Measurements from ENCODE around the gene PNPLA6. TPM values are rescaled to one million over a fixed set of nuclear protein-coding genes. Genes with fewer than 3 reads are reported as not detected.
A peak's percentile ranks its signal among the peaks of the same experiment; 100 is the strongest.

PNPLA6 gene
- total and polyA plus RNA-seq, 2 of the 13 experiments (the other 11 are each of a cell fraction or from before 2014, with no cell fraction given) = 24.9 to 28.2 TPM

DNA sequence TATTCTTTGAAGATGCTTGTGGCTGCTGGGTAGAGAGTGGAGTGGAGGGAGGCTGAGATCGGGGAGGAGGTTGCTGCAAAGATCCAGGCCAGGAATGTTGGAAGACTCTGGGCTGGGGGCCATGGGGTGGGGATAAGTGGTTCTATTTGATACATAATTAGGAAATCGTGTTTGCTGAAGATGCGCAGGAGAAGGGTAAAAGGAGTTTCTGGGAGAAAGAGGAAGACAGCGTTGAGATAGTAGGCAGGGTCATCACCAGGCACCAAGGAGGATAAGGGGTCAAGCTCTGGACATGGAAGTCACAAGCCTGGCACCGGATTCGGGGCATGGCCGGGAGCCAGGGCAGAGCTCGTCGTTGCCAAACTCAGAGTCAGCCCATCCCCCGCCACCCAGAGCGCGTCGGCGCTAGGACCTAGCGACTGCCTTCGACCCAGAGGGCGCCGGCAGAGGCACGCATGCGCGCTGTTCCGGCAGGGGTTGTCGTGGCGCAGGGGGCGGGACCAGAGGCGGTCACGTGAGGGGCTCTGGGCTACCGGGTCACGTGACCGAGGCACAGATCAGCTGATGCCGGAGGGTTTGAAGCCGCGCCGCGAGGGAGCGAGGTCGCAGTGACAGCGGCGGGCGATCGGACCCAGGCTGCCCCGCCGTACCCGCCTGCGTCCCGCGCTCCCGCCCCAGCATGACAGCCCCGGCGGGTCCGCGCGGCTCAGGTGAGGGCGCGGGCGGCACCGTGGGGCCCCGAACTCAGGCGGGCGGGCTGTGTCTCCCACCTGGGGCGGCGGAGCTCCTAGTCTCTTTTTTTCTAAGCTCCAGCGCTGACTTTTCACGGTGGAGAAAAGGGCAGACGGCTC lies 13.2 kb upstream of the PNPLA6 start, which contains the start of gene MCOLN1 (continued):
- peak; percentile 76 to 94 for TF ChIP-seq HMGXB4 (CRISPR knock-in tag; IDR thresholded peaks at IDR 0.05; ENCODE audit: borderline replicate concordance in 1 of 2, low read depth in 1 of 2)
- no peak for TF ChIP-seq ZNF446 (CRISPR knock-in tag; IDR thresholded peaks at IDR 0.05)
- peak; percentile 81 for TF ChIP-seq KDM3A (CRISPR knock-in tag; IDR thresholded peaks at IDR 0.05; ENCODE audit: low read depth)
- TF ChIP-seq ZSCAN22 (CRISPR knock-in tag; IDR thresholded peaks at IDR 0.05) = no peak
- TF ChIP-seq ZNF615 (CRISPR knock-in tag; IDR thresholded peaks at IDR 0.05; ENCODE audit: borderline replicate concordance) = no peak
- peak; percentile 84 for TF ChIP-seq ZNF331 (CRISPR knock-in tag; IDR thresholded peaks at IDR 0.05)
- TF ChIP-seq NR3C1 (CRISPR knock-in tag; IDR thresholded peaks at IDR 0.05) = no peak
- peak; percentile 26; the same call in 1 of the 2 replicates for TF ChIP-seq ZMAT3 (CRISPR knock-in tag; conservative IDR thresholded peaks at IDR 0.05)
- peak; percentile 34 for TF ChIP-seq SRSF1 (optimal IDR thresholded peaks at IDR 0.05; ENCODE audit: low read depth, low read length)
- peak in 1 of 2 experiments; percentile 45; a peak in 2 of 4 replicates for TF ChIP-seq EP300 (IDR thresholded peaks at IDR 0.05; ENCODE audit: low read depth in 2 of 2, low read length in 2 of 2)
- TF ChIP-seq EP300 (CRISPR knock-in tag; IDR thresholded peaks at IDR 0.05; ENCODE audit: borderline replicate concordance) = peak; percentile 64
- 0 out of 2 replicates have a peak, but pooled peaks have one; percentile 40 for TF ChIP-seq ATAD3A (CRISPR knock-in tag; IDR thresholded peaks at IDR 0.05)
- TF ChIP-seq ZBTB10 (CRISPR knock-in tag; IDR thresholded peaks at IDR 0.05; ENCODE audit: borderline replicate concordance) = no peak
- 0 out of 2 replicates have a peak, but pooled peaks have one; percentile 35 for TF ChIP-seq NCOA1 (CRISPR knock-in tag; IDR thresholded peaks at IDR 0.05)
- no peak for TF ChIP-seq SATB2 (CRISPR knock-in tag; IDR thresholded peaks at IDR 0.05)
- TF ChIP-seq KLF11 (CRISPR knock-in tag; IDR thresholded peaks at IDR 0.05) = 0 out of 2 replicates have a peak, but pooled peaks have one; percentile 31
- peak; percentile 54 for TF ChIP-seq SKI (IDR thresholded peaks at IDR 0.05; ENCODE audit: partially characterized antibody)
- no peak for TF ChIP-seq MAFK (conservative IDR thresholded peaks at IDR 0.05 in 1 of 2, IDR thresholded peaks at IDR 0.05 in 1 of 2; ENCODE audit: low read length in 2 of 2)
- TF ChIP-seq, protein P1, sequence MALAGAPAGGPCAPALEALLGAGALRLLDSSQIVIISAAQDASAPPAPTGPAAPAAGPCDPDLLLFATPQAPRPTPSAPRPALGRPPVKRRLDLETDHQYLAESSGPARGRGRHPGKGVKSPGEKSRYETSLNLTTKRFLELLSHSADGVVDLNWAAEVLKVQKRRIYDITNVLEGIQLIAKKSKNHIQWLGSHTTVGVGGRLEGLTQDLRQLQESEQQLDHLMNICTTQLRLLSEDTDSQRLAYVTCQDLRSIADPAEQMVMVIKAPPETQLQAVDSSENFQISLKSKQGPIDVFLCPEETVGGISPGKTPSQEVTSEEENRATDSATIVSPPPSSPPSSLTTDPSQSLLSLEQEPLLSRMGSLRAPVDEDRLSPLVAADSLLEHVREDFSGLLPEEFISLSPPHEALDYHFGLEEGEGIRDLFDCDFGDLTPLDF (CRISPR knock-in tag; IDR thresholded peaks at IDR 0.05) = no peak
- 0 out of 2 replicates have a peak, but pooled peaks have one; percentile 72 for TF ChIP-seq ZNF354B (CRISPR knock-in tag; IDR thresholded peaks at IDR 0.05)
- TF ChIP-seq ZBTB49 (CRISPR knock-in tag; IDR thresholded peaks at IDR 0.05; ENCODE audit: borderline replicate concordance) = no peak

Measured in HepG2 (cell line).